ENCODE results near the gene AAMP.

The AAMP gene

DNA sequence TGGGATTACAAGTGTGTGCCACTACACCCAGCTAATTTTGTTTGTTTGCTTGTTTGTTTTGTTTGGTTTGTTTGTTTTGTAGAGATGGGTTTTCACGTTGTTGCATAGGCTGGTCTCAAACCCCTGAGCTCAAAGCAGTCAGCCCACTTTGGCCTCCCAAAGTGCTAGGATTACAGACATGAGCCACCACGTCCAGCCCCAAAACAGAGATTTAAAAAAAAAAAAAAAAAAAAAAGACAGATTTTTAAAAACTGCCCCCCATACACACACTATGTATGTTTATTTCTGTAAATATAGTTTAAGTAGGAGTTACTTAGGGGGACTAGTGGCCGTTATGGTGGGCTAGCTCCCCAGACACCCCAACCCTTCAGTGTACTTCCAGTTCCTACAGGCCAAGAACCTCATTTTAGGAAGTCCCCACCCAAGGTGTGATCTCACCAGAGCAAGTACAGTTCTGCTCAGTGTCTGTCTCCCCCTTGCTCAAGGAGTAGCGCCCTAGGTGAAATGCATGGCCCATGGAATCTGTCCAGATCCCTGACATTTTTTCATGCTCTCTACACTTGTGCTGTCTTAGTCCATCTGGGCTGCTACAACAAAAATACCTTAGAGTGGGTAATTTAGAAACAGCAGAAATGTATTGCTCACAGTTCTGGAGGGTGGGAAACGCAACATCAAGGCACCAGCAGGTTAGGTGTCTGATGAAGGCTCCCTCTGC, 23.9 kb upstream of the AAMP start:
- DNase-seq, result no peak

GRCh38 chr2:218292048-218293014, 22.4 kb upstream of the AAMP start, which contains the start of gene TMBIM1:
TSS of gene TMBIM1 (minus strand) at chr2:218292503. CDS start at chr2:218282141, 10,362 bp downstream.
- DNase-seq, result peak; percentile 78

DNA sequence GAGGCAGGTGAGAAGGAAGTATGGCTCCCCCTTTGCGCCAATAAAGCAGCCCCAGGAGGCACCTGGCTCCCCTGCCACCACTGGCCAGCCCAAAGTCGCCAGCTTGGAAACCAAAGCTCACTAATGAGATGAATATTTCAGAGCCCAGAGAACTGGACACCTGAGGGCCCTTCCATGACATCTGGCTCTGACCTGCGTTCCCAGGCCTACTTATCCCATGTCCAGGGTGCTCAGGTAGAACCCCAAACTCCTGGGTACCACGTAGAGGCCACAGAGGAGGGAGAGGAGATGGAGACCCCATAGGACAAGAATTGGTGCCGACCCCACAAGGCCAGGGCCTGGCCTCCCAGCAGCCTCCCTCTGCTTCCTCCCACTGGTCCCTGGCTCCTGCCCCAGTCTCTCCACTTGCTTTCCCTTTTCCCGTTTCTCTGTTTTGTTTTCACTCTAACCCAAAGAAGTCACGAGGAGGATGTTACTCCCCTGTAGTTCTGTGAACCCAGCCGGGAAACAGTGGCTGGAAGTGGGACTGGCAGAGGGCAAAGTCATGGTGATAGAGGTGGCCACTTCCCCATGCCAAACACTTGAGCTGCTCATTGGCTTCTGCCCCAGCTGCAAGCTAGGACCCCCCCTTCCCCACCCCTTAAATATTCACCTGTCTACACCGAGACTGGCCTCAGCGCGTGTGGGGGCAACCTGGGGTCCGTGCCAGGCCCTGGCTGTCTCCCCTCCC, 21.5 kb upstream of the AAMP start:
- no peak for DNase-seq

DNA sequence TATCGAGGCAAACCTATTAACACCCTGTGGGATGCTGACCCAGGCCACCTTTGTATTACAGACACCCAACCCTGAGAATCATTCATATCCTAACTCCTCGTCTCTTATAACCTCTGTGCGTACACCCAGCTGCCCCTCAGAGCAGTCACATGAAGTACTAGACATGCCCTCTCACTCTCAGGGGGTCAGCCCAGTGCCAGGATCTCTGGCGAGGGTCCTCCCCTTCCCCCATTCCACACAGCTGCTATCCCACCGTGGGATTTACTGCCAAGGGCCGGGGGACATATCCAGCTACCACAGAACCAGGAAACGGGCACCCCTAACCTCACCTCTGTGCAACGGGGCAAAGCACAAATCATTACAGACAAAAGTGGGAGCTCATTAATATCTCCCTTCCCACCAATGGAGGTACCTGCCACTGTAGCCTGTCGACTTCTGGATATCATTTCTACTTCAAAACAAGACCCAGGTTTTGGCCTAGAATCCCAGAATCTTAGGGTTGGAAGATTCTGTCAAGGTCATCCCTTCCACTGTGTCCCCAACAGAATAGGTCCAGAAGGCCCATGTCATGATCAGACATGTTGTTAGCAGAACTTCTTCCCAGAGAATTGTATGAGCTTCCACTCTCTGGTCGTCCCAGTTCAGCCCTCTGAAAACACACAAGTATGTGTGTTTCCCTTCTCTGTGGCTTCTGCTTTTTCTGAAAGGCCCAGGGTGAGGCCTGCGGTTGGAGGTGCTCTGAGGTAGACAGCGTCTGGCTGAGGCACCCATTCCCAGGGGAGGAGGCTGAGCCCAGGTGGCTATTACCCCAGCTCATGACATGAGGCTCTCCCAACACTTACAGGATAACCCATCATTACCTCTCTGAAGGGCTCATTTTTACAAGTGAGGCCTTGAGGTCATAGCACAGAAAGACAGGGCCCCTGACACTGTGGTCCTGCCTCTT, 20.7 kb upstream of the AAMP start:
- DNase-seq, result peak; percentile 29

- DNase-seq, result no peak
These were observed 19.8 kb upstream of the AAMP start for GRCh38 chr2:218289639-218290315.

DNA sequence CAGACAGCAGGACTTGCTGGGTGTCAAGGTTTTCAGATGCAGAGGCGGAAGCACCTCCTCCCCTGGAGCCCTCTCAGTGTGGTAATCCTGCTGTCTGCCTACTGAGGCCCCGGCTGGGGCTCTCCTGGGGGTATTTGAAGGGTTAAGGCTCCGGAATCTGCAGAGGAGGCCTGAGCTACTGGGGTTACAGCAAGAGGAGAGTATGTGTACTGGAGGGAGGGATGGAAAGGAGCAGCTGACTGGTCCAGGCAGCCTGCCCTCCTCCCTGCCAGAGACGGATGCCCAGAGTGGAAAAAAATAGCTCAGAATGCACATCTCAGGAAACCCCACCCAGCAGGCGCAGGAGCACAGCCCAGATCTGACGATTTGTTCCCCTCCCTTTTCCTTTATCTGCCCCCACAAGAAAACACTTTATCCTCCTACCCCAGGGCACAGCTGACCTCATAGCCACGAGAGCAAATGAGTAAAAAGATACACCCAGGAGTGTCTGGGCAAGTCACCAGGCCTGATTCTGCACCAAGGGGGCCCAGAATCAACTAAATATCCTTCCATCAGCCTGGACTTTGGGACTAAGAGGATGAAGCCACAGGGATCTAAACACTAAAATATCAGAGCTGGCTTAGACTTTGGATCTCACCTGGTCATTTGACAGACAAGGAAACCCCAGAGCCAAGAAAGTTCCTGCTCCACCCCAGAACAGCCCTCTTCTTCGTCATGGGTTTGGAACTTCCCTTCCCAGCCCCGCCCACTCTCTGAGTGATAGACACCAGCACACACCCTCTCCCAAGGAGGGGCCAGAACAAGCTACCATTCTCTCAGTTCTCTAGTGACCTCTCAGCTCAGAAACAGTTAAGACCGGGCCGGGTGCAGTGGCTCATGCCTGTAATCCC, 16.9 kb upstream of the AAMP start:
- peak; percentile 68 for DNase-seq

- DNase-seq, result no peak
These were observed 15.7 kb upstream of the AAMP start for GRCh38 chr2:218285604-218286003.

- DNase-seq, result peak; percentile 49
These were observed 14.3 kb upstream of the AAMP start for GRCh38 chr2:218284106-218284811.

DNA sequence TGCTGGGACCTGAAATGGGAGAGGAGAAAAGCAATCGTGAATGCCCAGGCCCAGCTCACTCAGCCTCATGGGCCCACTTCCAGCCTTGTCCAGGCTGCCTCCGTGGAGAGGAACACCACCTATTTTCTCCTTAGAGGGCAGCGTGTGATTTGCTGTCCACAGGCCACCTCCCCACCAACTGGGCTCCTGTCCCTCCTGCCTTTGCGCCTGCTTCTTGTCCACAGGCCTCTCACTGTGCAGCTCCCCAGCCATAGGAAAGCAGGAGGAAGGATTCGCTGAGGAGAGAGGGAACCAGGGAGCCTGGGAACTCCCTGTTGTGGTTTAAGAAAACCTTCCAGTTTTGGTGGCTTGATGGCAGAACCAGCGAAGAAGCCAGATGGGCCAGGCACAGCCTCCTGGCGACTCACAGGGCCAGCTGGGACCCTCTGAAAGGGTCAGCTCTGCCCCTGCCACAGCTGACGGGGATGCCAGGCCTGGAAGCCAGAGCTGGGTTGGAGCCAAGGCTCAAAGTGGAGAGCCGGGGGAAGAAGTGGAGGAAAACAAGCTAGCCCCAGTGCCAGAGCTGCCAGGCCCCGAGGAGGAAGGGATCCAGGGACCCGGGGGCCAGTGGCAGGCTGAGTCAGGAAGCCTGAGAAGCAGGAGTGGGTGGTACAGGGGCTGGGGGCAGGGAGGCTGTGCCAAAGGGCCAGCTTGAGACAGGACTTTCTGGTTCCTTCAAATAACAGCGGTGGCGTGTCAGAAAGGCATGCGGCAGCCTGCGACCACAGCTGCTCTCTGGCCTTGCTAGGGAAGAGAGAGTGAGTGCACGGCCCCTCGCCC, 12.4 kb upstream of the AAMP start:
- DNase-seq, result no peak

- DNase-seq, result no peak
These were observed 11.5 kb upstream of the AAMP start for GRCh38 chr2:218281449-218281848.

DNA sequence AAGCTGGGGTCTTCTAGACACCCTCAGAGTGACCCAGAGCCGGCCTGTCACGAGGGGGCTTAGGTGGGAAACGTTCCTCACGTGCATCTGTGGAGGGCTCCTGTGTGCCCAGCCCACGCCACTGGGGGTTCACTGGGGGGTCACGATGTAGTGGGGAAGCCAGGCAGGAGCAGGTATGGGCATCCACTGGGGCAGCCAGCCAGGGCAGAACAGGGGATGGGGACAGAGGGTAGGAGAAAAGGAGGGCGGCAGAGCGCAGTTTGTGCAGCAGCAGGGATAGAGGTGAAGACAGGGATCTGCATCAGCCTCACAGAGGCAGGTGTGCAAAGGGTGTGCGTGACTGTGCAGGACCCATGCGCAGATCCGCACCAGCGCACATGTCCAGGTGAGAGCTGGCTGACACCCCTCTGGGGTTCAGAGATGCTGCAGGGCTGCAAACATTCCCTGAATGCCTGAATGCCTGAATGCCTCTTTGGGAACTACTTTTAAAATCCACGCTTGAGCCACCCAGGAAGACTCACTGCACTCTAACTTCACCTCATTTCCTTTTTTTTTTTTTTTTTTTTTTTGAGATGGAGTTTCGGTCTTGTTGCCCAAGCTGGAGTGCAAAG, 10.4 kb upstream of the AAMP start:
- DNase-seq, result no peak

GRCh38 chr2:218278531-218279360, 8.8 kb upstream of the AAMP start:
- no peak for DNase-seq

GRCh38 chr2:218277921-218278320, 8.0 kb upstream of the AAMP start:
- no peak for DNase-seq

DNA sequence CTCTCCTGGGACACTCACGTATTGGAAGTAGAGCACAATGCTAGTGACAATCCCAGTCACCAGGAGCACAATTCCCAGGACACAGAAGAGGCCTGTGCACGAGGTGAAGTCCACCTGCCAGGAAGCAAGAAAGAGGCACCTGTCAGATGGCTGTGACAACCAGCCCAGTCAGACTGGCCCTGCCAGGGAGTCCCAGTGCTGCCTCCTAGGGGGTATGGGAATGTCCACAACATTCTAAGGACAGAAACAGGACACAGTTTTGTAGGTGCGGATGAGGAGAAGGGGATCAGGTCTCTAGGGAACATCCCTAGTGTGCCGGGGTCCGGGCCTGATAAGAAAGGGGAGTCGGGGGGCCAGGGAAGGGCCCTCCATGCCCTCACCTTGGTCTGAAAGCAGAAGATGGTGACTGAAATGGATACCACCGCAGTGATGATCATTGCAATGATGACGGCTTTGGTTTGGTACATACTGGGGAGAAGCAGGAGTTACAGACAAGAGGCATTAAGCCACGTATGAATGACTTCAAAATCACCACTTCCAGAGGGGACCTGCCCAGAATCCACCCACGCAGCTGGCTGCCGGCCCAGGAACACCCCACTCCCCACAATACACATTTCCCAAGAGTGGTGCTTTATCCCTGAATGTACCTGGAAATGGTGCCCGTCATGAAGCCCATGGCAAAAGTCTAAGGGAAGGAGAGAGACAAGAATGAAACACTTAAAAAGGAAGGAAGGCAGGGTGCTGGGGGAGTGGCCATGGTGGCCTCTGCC, 7.2 kb upstream of the AAMP start:
- DNase-seq, result no peak

- no peak for DNase-seq
These were observed 5.6 kb upstream of the AAMP start for GRCh38 chr2:218275371-218276072.

DNA sequence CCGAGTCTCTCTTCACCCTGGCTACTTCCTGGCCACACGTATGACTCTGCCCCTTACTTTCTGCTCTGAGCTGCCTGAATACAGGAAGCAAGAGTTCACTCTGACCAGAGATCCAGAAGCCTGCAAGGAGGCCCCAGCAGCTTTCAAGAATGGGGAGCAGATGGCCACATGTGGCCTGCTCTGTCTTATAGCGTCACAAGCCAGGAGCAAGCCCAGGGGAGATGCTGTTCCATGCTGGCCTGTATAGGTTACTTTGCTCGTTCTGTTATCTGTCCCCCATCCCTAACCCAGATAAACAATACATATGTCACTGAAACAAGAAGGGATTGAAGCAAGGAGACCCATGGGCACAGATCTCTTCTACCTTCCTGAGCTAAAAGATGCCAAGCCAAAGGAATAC, 4.6 kb upstream of the AAMP start:
- DNase-seq, result no peak

Measured in activated effector memory CD4-positive, alpha-beta T cell treated with Interleukin-2 at 50 U/mL for 16 hours (primary cell).